Thyroid gland (tissue), 4 donors: ENCODE results near the gene RIPK3.
A peak's percentile ranks its signal among the peaks of the same experiment; 100 is the strongest.

Source experiments
- POLR2A ChIP-seq, 2 donors: fragments of 450-650 bp; IDR thresholded peaks; one replicate each; pipeline ENCODE4 v1.6.1; 2017; ENCODE audit warnings: antibody characterized with exemption in 2 of 2, mild to moderate bottlenecking in 2 of 2, moderate library complexity in 1 of 2
- TF ChIP-seq, protein P1 (sequence below), 6 experiments: fragments of 200-600 bp in 3 of 6; fragments of 450-650 bp in 3 of 6; sonication (generic) in 3 of 6; IDR thresholded peaks; one replicate each; pipeline ENCODE4 v1.5.1; 2016 to 2019; ENCODE audit warnings: antibody characterized with exemption in 6 of 6, mild to moderate bottlenecking in 2 of 6, inconsistent platforms in 1 of 6, moderate library complexity in 1 of 6

DNA sequence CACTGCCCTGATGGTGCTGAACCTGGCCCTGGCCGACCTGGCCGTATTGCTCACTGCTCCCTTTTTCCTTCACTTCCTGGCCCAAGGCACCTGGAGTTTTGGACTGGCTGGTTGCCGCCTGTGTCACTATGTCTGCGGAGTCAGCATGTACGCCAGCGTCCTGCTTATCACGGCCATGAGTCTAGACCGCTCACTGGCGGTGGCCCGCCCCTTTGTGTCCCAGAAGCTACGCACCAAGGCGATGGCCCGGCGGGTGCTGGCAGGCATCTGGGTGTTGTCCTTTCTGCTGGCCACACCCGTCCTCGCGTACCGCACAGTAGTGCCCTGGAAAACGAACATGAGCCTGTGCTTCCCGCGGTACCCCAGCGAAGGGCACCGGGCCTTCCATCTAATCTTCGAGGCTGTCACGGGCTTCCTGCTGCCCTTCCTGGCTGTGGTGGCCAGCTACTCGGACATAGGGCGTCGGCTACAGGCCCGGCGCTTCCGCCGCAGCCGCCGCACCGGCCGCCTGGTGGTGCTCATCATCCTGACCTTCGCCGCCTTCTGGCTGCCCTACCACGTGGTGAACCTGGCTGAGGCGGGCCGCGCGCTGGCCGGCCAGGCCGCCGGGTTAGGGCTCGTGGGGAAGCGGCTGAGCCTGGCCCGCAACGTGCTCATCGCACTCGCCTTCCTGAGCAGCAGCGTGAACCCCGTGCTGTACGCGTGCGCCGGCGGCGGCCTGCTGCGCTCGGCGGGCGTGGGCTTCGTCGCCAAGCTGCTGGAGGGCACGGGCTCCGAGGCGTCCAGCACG lies 23.8 kb downstream of the RIPK3 start:
- TF ChIP-seq, protein P1, sequence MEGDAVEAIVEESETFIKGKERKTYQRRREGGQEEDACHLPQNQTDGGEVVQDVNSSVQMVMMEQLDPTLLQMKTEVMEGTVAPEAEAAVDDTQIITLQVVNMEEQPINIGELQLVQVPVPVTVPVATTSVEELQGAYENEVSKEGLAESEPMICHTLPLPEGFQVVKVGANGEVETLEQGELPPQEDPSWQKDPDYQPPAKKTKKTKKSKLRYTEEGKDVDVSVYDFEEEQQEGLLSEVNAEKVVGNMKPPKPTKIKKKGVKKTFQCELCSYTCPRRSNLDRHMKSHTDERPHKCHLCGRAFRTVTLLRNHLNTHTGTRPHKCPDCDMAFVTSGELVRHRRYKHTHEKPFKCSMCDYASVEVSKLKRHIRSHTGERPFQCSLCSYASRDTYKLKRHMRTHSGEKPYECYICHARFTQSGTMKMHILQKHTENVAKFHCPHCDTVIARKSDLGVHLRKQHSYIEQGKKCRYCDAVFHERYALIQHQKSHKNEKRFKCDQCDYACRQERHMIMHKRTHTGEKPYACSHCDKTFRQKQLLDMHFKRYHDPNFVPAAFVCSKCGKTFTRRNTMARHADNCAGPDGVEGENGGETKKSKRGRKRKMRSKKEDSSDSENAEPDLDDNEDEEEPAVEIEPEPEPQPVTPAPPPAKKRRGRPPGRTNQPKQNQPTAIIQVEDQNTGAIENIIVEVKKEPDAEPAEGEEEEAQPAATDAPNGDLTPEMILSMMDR (IDR thresholded peaks at IDR 0.05) = peak in 2 of 6 experiments; percentile 9 to 13
- TF ChIP-seq POLR2A (IDR thresholded peaks at IDR 0.05) = no peak
